Activated T-cell treated with anti-CD3 and anti-CD28 coated beads for 4 hours (primary cell): Measurements from ENCODE around the gene ZNF33B.
"Not testable (repeated sequence)": the region's sequence is repeated elsewhere in the genome, so short reads cannot be mapped to it uniquely, and the experiment has no call there.

Experiments used
- DNase-seq: peaks from one replicate; pipeline ENCODE4 v3.0.0-alpha.2; 2020

Gene ZNF33B

DNA sequence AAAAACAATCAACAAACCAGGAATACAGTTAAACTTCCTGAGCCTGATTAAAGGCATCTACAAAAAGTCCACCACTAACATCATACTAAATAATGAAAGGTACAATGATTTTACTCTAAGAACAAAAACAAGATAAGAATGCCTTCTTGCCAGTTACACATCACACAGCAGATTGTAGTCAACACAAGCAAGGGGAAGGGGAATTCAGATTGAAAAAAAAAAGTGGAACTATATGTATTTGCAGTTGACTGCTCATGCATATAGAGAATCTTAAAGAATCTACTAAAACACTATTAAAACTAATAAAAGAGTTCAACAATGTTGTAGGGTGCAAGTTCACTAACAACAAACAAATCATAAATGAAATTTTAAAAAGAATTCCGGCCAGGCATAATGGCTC lies 28.5 kb downstream of the ZNF33B start:
- no peak for DNase-seq

- no peak for DNase-seq
These were observed 40.0 kb downstream of the ZNF33B start for GRCh38 chr10:42598249-42598873.

DNA sequence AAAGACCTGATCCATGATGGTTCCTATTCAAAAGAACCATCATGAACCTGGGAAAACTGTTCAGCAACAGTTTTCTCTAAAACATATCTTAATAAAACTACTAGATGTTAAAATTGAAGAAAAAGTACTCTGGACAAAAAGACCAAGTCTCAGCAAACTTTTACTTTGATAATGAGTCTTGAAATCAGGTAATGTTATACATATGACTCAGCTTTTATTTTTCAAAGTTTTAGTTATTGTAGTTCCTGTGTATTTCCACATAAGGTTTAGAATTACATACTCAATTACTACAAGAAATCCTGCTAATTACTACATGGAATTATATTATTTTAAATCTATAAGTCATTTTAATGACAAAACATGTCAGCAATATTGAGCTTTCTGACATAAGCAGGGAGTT lies 42.2 kb downstream of the ZNF33B start:
- DNase-seq: no peak

DNA sequence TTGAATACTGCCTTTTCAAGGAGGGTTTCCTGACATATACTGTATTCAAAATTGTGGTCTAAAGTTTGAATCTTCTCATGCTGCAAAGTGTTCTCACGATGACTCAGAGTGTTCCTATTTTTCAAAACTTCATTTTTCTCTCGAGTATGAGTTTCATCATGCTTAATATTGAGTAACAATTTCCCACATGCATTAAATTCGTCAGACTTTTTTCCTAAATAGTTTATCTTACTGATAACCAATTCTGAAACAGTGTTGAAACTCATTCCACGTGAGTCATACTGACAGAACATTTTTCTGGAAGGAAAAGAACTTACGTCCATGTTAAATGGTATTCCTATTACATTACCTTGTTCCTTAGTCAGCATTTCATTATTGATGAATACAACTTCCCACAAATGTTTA lies 44.1 kb downstream of the ZNF33B start:
- no peak for DNase-seq

DNA sequence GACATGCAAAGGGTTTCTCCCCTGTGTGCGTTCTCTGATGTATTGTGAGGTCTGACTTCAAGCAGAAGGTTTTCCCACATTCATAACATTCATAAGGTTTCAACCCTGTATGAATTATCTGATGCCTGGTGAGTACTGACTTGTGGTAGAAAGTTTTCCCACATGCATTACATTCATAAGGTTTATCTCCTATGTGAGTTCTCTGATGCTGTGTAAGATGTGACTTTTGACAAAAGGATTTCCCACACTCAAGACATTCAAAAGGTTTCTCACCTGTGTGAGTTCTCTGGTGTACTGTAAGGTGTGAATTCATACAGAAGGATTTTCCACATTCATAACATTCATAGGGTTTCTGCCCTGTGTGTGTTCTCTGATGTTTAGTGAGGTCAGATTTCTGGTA lies 45.1 kb downstream of the ZNF33B start:
- no peak for DNase-seq

- no peak for DNase-seq
These were observed 54.5 kb downstream of the ZNF33B start for GRCh38 chr10:42583828-42584227.

GRCh38 chr10:42578019-42578418 lies 60.4 kb downstream of the ZNF33B start:
- no peak for DNase-seq

DNA sequence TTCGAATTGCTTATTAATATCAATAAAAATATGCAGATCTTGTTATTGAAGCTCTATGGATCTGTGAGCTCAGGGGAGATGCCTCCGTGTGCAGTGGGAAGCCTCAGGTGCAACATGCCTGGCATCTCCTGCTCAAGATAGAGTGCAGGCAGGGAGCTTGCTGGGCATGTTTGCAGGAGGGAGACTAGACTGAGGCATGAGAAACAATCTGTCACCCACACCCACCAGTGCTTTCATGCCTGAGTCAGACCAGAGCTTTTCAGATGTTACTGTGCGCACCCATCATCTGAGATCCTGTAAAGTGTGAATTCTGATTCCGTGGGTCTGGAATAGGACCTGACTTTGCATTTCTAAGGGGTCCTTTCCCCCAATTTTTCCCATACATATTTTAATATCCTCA lies 62.0 kb downstream of the ZNF33B start:
- DNase-seq: no peak

DNA sequence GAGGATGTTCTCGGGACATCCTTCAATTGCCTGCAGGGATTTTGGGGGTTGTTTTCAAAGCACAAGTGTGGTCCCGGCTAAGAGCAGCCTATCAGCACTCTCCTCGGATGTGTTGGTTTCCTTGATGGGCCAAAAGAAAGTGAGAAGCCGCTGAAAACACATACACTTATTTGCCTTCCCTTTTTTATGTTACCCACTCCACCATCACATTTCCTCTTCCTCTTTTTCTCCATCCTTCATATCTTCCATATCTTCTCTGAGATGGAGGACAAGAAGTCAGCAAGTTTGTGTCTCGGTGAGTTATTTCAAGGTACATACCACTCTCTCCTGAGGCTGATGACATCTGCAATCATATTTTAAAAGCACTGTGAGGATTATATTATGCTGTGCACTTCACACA lies 64.0 kb downstream of the ZNF33B start:
- DNase-seq: no peak

- no peak for DNase-seq
These were observed 81.4 kb downstream of the ZNF33B start for GRCh38 chr10:42556931-42557330.

DNA sequence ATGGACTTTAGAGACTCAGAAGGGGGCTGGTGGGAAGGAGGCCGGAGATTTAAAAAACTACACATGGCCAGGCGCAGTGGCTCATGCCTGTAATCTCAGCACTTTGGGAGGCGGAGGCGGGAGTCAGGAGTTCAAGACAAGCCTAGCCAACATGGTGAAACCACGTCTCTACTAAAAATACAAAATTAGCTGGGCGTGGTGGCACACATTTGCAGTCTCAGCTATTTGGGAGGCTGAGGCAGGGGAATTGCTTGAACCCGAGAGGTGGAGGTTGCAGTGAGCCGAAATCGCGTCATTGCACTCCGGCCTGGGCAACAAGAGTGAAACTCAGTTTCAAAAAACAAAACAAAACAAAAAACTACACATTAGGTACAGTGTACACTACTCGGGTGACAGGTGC lies 84.8 kb downstream of the ZNF33B start:
- DNase-seq: not testable (repeated sequence)

DNA sequence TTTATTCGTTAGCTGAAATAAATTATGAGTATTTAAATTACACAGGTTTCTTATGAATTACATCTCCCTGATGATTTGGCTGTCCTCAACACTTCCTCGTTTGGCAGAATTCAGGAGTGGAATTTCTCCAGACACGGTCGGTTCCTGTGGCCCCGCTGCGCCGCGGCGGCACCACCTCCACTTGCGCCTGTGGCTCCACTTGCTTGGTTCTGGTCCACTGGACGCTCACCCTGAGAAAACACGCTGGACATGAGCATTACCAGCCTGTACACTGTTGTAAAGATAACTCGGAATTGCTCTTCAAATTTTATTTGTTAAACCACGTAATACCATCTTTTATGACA lies 85.3 kb downstream of the ZNF33B start:
- no peak for DNase-seq

- peak; percentile 93 for DNase-seq
These were observed 85.9 kb downstream of the ZNF33B start for GRCh38 chr10:42552188-42553063.

- DNase-seq: peak; percentile 1
These were observed 86.7 kb downstream of the ZNF33B start for GRCh38 chr10:42551582-42552187.

- DNase-seq: no peak
These were observed 88.5 kb downstream of the ZNF33B start for GRCh38 chr10:42549851-42550250.

- no peak for DNase-seq
These were observed 90.1 kb downstream of the ZNF33B start for GRCh38 chr10:42548254-42548653.

DNA sequence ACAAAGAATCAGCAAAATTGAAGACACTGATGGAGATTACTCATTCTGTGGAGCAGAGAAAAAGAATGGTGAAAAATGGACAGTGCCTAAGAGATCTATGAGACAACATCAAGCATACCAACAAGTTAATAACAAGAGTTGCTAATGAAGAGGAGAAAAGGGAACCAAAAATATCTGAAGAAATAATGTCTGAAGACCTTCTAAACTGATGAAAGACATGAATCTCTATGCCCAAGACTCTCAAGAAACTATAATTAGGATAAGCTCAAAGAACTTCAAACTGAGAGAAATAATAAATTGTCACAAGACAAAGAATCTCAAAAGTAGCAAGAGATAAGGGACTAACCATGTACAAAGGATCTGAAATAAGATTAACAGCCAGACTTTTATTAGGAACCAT lies 93.4 kb downstream of the ZNF33B start:
- no peak for DNase-seq

DNA sequence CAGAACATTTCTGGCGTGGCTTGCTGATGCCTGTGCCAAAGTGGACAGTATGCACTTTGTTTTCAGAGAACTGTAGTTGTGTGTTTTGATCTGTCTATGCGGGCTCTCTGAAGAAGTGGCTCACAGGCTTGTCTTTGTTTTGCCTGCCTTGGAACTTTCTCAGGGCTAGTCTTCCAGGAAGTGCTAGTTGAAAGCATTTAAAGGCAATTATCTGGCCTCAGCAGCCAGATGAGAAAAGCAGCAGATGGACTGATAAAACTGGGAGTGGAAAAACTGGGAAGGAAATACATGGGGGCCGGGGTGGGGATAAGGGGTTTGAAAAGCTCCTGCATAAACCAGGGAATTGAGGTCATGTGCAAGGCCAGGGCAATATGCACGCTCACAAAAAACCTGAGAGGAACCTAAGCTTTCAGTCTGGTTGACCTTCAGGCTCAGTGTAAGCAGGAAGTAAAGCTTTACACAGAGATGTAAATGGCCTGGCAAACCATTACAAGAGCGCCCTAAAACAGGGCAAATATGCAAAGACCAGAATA lies 94.5 kb downstream of the ZNF33B start:
- no peak for DNase-seq
